Gastrocnemius medialis (tissue), 4 donors: ENCODE results near the gene IL1RL1.

Source experiments
- POLR2A ChIP-seq, 2 donors: fragments of 450-650 bp; IDR thresholded peaks; one replicate each; pipeline ENCODE4 v1.6.1; 2017; ENCODE audit warnings: antibody characterized with exemption in 2 of 2, mild to moderate bottlenecking in 2 of 2, moderate library complexity in 2 of 2
- TF ChIP-seq, protein P1 (sequence below), 5 experiments: fragments of 450-650 bp in 3 of 5; fragments of 200-600 bp in 2 of 5; sonication (generic) in 2 of 5; IDR thresholded peaks in 4 of 5; conservative IDR thresholded peaks in 1 of 5; 1 replicate in 4 of 5; 2 replicates in 1 of 5; pipeline ENCODE4 v1.5.1; 2016 to 2019; ENCODE audit warnings: antibody characterized with exemption in 5 of 5, mild to moderate bottlenecking in 3 of 5, moderate library complexity in 3 of 5

DNA sequence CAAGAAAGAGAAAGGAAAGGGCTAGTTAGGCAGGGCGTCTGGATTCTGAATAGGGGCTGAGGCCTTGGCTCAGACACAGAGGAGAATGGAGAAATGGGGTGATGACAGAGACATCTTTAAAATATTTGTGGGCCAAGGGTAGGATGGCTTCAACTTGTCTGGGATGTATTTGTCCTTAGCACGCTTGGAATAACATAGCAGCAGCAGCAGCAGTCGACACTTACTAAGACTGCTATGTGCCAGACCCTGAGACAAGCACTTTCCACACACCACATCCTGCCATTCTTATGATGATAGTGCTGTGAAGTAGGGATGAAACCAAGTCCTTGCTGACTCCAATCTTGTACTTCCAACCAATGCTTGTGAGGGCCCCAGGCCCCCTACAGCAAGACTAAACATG is 2.6 kb downstream of the IL1RL1 start:
- TF ChIP-seq, protein P1, sequence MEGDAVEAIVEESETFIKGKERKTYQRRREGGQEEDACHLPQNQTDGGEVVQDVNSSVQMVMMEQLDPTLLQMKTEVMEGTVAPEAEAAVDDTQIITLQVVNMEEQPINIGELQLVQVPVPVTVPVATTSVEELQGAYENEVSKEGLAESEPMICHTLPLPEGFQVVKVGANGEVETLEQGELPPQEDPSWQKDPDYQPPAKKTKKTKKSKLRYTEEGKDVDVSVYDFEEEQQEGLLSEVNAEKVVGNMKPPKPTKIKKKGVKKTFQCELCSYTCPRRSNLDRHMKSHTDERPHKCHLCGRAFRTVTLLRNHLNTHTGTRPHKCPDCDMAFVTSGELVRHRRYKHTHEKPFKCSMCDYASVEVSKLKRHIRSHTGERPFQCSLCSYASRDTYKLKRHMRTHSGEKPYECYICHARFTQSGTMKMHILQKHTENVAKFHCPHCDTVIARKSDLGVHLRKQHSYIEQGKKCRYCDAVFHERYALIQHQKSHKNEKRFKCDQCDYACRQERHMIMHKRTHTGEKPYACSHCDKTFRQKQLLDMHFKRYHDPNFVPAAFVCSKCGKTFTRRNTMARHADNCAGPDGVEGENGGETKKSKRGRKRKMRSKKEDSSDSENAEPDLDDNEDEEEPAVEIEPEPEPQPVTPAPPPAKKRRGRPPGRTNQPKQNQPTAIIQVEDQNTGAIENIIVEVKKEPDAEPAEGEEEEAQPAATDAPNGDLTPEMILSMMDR (IDR thresholded peaks at IDR 0.05 in 4 of 5, conservative IDR thresholded peaks at IDR 0.05 in 1 of 5): no peak
- no peak for TF ChIP-seq POLR2A (IDR thresholded peaks at IDR 0.05)
